Measurements from ENCODE around the gene MARCO.
"Not testable (repeated sequence)": the region's sequence is repeated elsewhere in the genome, so short reads cannot be mapped to it uniquely, and the experiment has no call there.

Gene MARCO

GRCh38 chr2:118929059-118929458, 12.9 kb upstream of the MARCO start:
- DNase-seq: no peak

GRCh38 chr2:118932949-118933348, 9.0 kb upstream of the MARCO start:
- DNase-seq: no peak

GRCh38 chr2:118936306-118936705, 5.7 kb upstream of the MARCO start:
- no peak for DNase-seq

DNA sequence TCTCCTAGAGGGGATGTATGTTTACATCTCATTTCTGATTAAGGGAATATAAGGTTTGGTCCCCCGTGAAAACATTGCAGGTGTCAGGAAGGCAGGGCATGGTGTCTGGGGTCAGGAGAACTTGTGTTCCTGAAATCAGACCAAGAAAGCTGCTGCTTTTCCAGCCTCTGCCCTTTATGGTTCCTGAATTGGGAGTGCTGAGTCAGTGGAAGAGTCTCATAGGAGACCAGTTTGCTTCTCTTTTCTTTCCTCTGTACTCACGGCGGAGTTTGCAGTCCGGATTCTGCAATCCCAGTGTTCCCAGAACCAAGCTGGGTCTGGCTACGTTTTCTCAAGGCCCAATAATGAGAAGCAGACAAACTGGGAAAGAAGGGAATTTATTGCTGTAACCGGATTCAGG, 5.1 kb upstream of the MARCO start:
- no peak for DNase-seq

DNA sequence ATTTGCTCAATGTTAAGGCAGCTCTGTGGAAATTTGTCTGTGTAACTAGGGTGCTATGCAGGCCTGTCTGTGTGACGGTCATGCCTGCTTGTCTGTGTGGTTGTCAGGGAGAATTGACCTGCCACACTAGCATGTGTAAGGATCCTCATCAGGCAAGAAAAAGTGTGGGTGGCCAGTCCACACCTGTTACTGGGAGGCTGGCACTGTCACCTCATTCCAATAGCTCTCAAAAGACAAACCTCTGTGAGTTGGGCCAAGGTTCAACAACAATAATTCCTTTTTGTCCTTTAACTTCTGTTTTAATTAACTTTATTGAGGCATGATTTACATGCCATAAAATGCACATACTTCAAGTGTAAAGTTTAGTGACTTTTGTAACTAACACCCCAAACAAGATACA, 4.2 kb upstream of the MARCO start:
- no peak for DNase-seq

GRCh38 chr2:118939994-118940393, 2.0 kb upstream of the MARCO start:
- DNase-seq: no peak

DNA sequence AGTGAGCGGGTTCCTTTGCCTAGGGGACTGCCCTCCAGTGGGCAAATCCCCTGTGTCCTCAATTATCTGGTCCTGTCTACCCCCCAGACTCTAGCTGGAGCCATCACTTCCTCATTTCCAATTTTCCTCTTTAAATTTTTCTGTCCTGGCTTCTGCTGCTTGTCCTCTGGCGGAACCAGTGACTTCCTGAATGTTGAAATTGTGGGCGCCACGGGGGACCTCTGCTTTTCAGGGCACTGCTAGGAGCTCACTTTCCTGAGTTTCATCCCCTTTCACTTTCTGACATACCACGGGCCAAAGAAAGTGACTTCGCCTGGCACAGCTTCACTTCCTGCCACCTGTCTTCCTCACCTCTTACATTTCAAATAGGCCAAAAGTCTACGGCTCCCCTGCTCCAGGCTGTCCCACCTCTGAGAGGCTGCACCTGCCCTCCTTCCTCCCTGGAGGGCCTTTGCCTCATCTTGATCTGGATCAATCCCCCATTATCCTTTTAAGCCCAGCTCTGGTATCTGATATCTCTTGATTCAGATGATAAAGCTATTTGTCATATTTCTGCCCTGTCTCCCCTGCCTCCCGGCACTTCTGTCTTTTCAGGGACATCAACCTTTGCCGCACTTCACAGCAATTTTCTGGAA, 1.4 kb upstream of the MARCO start:
- no peak for DNase-seq

- no peak for DNase-seq
Observed at GRCh38 chr2:118943286-118943685, 1.3 kb downstream of the MARCO start.

GRCh38 chr2:118945881-118946280, 3.9 kb downstream of the MARCO start:
- no peak for DNase-seq

- not testable (repeated sequence) for DNase-seq
Observed at GRCh38 chr2:118948266-118948665, 6.3 kb downstream of the MARCO start.

DNA sequence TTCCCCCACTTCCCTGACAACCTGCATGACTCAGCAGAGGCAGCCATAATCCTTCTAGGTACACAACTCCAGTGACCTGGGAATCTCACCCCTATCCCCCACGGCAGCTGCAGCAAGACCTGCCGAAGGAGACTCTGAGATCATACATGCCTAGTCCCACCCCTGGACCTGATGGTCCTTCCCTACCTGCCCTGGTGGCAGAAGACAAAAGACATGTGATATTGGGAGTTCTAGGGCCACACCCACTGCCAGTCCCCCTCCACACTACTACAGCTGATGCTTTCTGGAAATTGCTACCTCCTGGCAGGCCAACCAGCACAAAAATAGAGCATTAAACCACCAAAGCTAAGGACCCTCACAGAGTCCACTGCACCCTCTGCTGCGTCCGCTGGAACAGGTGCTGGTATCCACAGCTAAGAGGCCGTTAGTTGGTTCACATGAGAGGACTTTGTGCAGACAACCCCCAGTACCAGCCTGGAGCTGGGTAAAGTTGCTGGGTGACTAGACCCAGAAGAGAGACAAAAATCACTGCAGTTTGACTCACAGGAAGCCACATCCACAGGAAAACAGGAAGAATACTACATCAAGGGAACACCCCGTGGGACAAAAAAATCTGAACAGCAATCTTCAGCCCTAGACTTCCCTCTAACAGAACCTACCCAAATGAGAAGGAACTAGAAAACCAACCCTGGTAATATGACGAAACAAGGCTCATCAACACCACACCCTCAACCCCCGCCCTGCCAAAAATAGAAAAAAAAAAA, 12.5 kb downstream of the MARCO start:
- DNase-seq: no peak

GRCh38 chr2:118965737-118966136, 23.7 kb downstream of the MARCO start:
- DNase-seq: no peak

- DNase-seq: no peak
Observed at GRCh38 chr2:118967124-118967880, 25.3 kb downstream of the MARCO start.

- no peak for DNase-seq
Observed at GRCh38 chr2:118968042-118968441, 26.0 kb downstream of the MARCO start.

- no peak for DNase-seq
Observed at GRCh38 chr2:118968961-118969733, 27.2 kb downstream of the MARCO start.

GRCh38 chr2:118969734-118970395, 27.9 kb downstream of the MARCO start:
- no peak for DNase-seq

- no peak for DNase-seq
Observed at GRCh38 chr2:118970396-118971135, 28.6 kb downstream of the MARCO start.

GRCh38 chr2:118971245-118972122, 29.5 kb downstream of the MARCO start:
- DNase-seq: no peak

GRCh38 chr2:118973542-118973951, 31.6 kb downstream of the MARCO start:
- no peak for DNase-seq

GRCh38 chr2:118974103-118974993, 32.4 kb downstream of the MARCO start:
- no peak for DNase-seq

Measured in effector CD8-positive, alpha-beta T cell (primary cell).